MV-4-11 (cell line): ENCODE data around the gene PALM2AKAP2.
"Not testable (repeated sequence)": the region's sequence is repeated elsewhere in the genome, so short reads cannot be mapped to it uniquely, and the experiment has no call there.

ENCODE experiments used
- DNase-seq: peaks from one replicate; lab custom pipeline; 2025; lab: John Stamatoyannopoulos, UW

Gene PALM2AKAP2

DNA sequence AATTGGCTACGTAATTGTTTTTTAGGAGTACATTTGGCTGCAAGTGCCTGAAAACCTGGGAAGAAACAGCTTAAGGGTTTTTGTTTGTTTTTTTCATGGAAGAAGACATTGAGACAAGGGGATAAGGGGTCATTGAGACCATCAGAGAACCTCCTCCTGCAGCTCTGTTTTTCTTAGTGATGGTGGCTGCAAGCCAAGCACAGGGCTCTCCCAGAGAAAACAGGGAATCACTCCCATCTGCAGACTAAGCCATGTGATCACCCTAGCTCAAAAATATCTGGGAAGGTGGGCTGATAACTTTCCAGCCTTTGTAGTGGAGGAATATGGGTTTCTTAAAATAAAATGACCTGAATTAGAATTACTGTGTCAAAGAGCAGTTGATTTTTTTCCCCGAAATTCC is 25.1 kb downstream of the PALM2AKAP2 start:
- no peak for DNase-seq

DNA sequence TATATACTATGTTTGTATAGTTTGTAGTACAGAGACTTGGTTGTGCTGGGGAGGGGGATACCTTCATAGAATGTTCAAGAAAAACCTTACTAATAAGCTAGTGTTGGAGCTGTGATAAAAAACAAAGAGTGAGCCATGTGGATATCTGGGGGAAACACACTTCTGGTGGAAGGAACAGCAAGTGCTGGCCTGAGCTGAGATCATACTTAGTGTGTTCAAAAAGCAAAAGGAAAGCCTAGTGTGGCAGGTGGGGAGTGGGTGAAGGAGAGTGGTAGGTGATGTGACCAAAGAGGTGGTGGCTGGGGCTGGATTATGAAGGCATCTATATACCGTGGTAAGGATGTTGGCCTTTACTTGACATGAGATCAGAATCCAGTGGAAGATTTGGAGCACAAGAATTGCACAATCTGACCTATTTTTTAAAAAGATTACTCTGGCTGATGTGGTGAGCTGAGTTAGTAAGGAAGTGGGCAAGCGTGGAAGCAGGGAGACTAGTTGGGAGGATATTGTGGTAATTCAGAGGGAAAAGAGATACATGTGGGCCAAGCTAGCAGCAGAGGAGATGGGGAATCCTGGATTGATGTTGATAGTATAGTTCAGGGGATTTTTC is 26.6 kb downstream of the PALM2AKAP2 start:
- peak; percentile 66 for DNase-seq

- DNase-seq, result no peak
These were observed 31.9 kb downstream of the PALM2AKAP2 start for GRCh38 chr9:109811876-109812275.

- no peak for DNase-seq
These were observed 32.3 kb downstream of the PALM2AKAP2 start for GRCh38 chr9:109812331-109812730.

DNA sequence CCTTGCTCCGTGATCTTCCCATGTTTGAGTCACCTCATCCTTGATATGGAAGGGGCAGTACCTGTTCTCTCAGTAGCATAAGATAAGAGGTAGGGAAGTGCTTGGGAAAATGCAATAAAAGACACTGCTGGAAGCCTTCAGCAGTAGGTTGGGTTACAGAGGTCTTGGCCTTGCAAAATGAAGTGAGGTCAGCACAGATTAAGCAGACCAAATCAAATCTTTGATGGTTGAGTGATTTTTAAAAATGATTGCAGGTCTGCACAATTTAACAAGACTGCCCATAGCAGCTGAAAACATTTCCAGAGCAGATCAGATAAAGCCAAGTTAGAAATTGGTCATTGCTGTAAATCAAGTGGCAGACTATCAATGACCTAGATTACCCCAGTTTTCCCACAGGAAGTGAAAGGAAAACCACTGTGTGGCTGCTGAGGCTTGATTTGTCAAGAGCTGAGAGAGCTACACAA is 32.9 kb downstream of the PALM2AKAP2 start:
- peak; percentile 69 for DNase-seq

DNA sequence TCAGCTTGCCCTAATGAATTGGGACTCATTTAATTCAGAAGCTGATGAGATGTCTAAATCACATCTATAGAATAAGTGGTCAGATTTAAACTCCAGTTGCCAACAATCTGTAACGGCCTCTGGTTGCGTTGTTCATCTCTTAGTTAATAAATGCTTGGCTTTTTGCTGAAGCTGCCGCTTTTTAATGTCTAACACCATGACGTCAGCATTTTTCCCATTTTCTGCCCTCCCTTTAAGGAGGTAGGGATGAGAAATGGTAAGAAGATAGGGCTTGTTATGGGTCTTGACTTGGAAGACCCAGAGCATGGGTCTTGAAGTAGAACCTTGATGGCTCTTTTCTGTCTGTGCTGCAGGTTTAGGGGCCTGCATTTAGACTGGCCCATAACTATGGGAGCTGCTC is 33.3 kb downstream of the PALM2AKAP2 start:
- no peak for DNase-seq

- no peak for DNase-seq
These were observed 33.8 kb downstream of the PALM2AKAP2 start for GRCh38 chr9:109813829-109814228.

- peak; percentile 25 for DNase-seq
These were observed 35.5 kb downstream of the PALM2AKAP2 start for GRCh38 chr9:109815366-109815947.

DNA sequence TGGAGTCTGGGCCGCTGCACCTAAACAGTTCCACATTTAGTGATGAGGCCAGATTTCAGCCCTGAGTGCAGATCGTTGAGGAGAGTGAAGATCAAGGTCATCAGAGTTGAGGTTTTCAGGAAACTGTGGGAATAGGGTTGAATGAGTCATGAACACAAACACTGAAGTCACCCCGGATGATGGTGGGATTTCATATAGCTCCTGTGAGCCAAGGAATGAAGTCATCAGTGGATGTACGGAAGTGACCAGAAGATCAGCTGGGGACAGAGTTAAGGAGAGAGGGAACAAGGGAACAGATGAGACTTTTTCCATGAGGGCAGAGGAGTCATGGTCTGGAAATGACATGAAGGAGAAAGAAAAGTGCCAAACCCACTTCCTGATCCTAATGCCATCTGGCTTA is 36.5 kb downstream of the PALM2AKAP2 start:
- peak; percentile 57 for DNase-seq

DNA sequence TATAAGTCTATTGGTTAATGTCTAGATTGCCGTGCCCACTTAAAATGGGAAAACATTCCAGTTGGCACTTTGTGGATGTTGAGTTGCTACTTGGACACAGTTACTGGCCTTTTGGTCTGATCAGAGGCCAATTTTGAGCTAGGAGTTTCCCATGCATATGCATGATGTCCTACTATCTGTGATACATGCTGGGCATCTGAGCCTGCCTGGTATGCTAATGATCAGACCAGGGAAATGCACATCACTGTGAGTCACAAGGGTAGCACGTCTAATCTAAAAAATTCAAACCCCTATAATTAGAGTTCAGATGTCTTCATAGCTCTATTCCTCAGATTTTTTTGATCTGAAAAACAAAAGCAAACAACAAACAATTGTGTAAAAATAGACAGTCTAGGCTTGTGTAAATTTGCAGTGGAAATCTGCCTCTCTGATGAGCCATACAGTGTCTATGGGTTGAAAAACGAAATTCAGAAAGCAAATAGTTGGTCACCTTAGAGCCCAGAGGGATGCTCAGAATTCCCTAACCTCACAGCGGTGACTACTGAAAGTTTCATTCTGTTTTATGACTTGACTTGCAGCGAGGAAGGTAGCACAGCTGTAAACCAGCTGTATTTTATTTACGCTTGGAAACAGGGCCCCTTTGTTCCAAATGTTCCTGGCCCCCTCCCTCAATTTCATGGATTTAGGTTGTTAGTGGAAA is 37.3 kb downstream of the PALM2AKAP2 start:
- DNase-seq, result no peak

- DNase-seq, result peak; percentile 73
These were observed 38.0 kb downstream of the PALM2AKAP2 start for GRCh38 chr9:109817846-109818472.

GRCh38 chr9:109821711-109822110 is 41.7 kb downstream of the PALM2AKAP2 start:
- DNase-seq, result no peak

DNA sequence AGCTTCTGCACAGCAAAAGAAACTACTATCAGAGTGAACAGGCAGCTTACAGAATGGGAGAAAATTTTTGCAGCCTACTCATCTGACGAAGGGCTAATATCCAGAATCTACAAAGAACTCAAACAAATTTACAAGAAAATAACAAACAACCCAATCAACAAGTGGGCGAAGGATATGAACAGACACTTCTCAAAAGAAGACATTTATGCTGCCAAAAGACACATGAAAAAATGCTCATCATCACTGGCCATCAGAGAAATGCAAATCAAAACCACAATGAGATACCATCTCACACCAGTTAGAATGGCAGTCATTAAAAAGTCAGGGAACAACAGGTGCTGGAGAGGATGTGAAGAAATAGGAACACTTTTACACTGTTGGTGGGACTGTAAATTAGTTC is 45.4 kb downstream of the PALM2AKAP2 start:
- DNase-seq, result not testable (repeated sequence)

GRCh38 chr9:109826559-109826958 is 46.6 kb downstream of the PALM2AKAP2 start:
- no peak for DNase-seq

DNA sequence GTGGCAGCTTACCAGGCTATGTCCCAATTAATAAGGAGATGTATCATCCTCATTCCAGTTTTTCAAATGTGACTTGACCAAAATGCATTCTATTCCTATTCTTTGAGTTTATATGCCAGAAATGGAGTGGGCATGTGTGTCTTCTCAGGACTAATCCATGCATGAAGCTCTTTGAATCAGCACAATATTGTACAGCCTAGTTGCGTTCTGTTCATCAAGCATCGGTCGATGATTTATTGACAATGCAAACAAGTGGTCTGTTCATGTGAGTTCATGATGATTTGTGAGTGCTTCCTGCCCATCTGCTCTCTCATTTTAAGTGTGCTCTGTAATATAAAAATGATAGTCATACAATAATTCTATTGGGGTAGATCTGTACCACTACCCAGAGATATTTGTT is 48.3 kb downstream of the PALM2AKAP2 start:
- DNase-seq, result no peak
